COLO829 (cell line): Measurements from ENCODE around the gene HERPUD2.
A peak's percentile ranks its signal among the peaks of the same experiment; 100 is the strongest.

ENCODE experiments used
- DNase-seq: peaks from one replicate; pipeline ENCODE4 v3.0.0; 2012; ENCODE audit warnings: low spot score

HERPUD2 gene, protein sequence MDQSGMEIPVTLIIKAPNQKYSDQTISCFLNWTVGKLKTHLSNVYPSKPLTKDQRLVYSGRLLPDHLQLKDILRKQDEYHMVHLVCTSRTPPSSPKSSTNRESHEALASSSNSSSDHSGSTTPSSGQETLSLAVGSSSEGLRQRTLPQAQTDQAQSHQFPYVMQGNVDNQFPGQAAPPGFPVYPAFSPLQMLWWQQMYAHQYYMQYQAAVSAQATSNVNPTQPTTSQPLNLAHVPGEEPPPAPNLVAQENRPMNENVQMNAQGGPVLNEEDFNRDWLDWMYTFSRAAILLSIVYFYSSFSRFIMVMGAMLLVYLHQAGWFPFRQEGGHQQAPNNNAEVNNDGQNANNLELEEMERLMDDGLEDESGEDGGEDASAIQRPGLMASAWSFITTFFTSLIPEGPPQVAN

DNA sequence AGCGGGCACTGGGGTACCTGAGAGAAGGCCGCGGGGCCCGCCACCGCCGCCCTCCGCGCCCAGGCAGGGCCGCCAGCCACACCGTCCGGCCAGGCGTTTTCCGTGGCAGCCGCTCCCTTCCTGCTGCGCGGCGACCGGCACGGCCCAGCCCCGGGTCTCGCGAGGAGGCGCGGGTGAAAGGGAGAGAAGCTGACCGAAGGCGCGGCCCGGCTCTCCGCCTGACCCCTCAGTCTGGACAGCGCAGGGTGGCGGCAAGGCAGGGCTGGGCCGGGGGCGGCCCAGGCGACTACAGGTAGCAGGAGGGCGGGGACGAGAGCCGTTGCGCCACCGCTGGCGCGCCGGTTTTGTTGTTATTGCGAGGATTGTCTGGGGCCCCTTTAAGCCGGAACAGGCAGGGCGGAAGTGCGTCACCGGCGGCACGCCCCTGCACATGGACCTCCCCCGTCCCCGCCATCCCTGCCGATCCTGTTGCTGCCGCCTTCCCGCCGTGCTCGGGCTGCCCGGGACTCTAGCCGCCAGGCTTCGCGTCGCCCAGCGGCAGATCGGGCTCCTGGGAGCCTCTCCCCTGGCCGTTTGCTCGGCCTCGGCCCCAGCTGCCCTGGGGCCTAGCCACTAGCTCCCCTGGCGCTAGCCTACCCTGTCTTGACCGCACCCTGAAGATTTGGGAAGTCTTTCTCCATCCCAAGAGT, at the start of gene HERPUD2:
HERPUD2 (minus strand) TSS at position 352 of the 689 bp plus-strand sequence. CDS start 805 bp downstream, outside the sequence.
- peak; percentile 88 for DNase-seq

DNA sequence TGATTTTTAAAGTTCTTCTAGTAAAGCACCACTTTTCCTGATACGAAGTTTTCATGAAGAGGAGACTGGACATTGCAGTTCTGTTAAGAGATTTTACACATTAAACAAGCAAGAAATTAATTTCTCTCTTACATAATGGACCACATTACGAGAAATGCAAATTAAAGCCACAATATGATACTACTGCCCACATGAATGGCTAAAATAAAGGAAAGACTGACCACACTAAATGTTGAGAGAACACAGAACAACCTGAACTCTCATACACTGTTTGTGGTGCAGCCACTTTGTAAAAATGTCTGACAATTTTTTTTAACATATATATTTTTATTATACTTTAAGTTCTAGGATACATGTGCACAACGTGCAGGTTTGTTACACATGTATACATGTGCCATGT, 44.0 kb upstream of the HERPUD2 start:
- DNase-seq = no peak

DNA sequence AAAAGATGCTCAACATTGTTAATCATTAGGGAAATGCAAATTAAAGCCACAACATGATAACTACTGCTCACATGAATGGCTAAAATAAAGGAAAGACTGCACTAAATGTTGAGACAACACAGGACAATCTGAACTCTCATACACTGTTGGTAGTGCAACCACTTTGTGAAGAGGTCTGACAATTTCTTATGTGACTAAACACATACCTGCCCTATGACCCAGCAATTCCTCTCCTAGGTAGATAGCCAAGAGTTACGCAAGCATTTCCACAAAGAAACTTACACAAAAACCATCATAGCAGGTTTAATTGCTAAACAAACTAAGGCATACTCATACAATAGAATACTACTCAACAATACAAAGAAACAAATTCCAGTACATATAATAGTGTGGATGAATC, 41.8 kb upstream of the HERPUD2 start:
- DNase-seq = no peak

DNA sequence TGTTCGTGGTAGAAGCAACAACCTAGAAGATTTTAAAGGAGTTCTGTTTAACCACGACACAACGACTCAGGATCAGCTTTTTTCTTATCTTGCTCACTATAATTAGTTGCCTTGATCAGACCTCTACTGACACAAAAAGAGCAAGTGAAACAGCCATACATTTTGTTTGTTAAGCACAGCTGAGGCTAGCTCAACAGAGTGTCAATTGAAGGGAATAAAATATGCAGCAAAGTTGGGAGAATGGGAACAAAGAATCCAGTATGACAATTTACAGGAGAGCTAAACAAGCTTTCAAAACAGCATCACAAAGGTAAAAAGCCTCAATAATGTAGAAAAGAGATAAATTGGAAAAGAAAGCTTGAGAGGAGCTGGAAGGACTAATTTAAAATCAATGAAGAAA, 40.5 kb upstream of the HERPUD2 start:
- no peak for DNase-seq

DNA sequence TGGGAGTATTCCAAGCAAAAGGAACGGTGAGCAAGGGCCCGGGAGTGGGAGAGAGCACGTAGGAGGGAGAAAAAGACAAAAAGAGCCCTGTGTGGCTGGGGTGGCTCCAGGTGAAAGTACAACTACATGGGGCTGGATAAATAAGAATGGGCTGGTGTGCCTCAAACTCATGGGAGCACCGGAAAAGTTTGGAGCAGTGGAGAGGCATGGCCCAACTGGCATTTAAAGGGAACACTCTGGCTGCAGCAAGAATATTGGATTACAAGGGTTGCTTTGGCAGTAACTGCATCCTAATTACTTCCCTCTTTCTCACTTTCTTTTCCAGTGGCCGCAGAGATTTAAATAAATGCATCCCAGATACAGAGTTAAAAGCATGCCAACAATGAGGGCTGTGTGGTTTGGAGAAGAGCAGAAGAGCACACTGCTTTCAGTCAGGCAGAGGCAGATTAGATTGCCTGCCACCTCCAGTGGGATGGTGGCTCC, 39.1 kb upstream of the HERPUD2 start:
- DNase-seq = no peak

DNA sequence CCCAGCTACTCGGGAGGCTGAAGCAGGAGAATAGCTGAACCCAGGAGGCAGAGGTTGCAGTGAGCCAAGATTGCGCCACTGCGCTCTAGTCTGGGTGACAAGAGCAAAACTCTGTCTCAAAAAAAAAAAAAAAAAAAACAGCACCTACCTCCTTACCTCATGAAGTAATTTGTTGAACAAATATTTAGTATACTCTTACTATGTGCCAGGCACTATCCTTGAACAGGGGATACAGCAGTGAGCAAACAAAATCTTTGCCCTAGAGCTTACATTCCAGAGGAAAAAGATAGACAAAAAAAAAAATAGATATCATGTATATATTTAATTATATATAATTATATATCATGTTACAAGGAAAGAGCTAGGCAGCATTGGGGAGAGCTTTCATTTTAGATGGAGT, 36.4 kb upstream of the HERPUD2 start:
- no peak for DNase-seq

DNA sequence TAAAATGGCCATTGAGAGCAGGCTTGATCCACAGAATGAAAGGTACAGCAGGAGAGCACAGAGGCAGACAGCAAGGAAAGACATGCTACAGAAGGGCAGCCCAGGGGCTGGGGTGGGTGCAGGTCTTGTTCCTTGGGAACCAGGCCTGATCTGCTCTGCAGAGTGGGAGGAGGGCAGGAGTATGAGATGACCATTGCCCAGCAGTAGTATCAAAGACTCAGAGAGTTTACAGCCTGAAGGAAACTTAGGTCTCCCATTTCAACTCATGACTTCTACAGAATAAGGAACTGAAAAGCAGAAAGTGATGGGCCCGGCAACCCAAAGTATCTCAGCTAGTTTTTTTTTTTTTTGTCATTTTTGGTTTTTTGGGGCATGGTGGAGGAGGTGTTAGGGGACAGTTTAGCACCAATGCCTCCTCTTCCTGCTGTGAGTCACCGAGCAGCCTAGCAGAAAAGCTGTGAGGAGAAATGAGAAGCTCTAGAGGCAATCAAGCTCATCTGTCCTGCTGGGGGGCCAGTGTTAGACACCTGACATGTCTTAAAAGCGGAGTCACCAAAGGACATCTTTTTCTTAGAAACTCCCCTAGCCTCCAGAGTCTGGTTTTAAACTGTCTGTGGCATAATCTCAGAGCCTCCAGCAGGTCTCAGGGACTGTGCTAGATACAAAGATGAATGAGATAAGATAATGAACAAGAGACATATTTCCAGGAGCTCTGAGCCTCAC, 34.3 kb upstream of the HERPUD2 start:
- no peak for DNase-seq

DNA sequence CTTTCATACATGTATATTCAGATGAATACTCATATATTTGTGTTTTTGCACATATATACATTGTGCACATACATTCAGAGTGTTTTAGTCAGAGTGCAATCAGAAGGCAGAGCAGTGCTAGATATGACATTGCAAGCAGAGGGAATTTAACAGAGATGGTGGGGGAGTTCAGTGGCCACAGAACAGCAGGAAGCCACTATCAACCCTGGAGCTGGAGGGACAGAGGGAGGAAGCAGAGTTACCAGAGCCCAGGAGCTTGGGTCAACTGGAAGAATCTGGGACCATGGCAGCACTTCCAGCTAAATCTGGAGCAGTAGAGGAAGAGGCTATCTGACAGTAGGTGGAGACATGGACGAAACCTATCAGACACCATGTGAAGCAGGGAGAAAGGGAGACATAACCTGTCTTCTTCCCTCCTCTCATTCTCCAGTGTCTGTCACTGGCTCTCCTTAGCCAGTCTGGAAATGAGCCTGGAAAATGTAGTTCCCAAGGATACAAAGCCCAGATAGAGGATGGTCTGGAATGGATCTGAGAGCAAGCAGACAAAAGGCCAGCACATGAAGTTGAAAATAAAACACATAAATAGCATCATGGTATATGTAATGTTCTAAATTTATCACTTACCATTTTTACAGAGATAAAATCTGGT, 33.6 kb upstream of the HERPUD2 start:
- no peak for DNase-seq

DNA sequence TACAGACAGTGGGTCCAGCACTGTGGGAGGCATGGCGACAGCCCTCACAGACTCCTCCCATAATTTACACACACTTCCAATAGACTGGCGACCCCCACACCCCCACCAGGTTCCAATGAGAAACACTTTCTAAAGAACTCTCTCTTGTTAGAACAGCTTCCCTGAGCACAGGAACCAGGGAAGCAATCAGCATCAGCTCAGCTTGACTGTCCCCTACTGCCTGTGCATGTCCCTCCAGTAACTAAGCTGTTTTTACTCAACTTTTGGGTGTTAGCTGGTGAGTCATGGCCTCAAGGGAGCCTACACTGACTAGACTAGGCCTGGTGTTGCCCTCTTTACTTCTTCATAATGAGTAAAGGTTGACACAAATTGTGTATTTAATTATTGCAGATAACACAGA, 32.6 kb upstream of the HERPUD2 start:
- no peak for DNase-seq

DNA sequence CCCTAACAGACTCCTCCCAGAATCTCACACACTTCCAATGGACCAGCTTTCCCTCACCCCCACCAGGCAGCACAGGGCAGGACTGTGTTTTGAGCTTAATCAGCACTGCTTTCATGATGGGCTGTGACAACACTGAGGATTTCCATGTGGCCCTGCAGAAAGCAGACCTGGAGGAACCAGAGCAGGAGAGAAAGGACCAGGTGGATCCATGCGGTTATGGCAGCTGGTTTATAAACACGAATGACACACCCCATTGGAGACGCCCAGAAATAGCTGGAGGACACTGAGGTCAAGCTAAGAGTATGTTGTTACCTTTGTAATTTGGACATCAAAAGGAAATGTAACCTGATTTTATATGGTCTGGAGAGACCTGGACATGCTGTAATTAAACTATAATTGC, 31.7 kb upstream of the HERPUD2 start:
- DNase-seq = no peak

DNA sequence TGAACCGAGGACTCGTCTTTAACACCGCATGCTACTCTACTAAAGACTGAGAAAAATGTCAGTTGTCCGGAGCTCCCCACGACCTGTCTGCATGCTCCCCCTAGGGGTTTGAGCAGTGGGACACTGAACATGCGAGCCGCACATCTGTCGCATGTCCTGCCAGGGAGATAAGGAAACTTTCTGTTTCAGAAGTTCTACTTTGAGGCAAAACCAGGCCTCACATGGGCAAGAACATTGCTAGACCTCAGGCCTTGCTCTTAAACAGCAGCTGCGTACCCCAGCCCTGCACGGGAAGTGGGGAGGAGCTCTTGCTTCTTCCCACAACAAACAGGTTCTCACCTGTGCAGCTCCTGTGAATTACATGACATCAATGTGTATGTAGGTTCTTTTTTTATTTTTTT, 30.3 kb upstream of the HERPUD2 start:
- DNase-seq = no peak

DNA sequence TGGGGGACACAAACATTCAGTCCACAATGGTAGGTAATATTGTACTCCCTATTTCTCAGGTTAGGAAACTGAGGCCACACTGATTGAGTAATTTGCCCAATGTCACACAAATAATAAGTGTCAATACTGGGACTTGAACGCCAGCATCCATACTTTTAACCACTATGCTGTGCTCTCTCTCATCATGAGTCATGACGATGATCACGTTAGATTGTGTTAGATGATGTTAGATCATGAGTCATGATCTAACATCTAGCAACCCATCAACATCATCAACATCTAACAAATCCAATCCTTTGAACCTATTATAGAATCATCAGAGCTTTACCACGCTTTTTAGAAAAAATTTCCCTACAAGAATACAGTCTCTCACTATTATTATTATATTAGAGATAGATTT, 28.1 kb upstream of the HERPUD2 start:
- DNase-seq = no peak

DNA sequence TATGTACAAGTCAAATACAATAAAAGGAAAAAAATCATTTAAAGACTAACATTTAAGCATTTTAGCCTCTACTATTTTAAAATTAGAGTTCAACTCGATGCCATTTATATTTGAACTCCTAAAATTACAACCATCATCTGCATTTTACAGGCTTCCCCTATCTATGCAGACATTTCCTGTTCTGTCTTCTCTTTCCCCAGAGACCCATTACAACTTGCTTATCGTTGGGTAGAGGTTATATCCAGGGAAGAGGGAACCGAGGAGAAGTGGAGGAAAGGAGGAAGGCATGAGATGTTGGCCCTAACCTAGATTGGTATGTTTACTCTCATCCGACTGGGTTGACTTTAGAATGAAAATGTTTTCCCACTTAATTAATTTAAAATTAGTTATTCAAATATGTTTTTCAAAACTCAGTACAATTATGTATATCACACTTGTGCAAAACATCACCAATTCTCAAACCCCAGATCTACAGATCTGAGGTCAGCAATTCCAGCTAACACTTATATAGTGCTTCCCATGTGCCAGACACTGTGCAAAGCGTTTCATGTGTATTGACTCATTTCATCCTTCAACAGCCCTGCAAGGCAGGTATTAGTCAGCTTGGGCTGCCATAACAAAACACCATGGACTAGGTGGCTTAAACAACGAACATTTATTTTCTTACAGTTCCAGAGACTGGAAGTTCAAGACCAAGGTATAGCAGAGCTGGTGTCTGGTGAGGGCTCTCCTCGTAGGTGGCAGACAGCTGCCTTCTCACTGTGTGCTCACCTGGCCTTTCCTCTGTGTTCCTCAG, 27.3 kb upstream of the HERPUD2 start:
- DNase-seq = no peak

DNA sequence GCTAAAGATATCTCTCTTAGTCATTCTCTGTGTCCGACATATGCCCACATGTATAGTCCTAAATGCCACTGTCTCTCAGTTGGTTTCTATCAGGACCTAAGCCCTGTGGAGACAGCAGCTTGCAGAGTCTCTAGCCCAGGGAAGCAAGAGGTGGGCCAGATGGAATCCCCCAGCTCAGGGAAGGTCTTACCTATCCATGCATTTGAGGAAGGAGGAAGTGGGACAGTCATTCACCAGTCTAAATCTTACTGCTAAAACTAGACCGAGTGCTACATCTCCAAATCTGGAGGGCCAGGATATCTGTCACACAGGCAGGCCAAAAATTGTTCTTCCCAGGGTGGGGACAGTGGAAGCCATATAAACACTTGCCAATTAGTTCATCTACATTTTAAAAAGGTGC, 26.4 kb upstream of the HERPUD2 start:
- DNase-seq = no peak

DNA sequence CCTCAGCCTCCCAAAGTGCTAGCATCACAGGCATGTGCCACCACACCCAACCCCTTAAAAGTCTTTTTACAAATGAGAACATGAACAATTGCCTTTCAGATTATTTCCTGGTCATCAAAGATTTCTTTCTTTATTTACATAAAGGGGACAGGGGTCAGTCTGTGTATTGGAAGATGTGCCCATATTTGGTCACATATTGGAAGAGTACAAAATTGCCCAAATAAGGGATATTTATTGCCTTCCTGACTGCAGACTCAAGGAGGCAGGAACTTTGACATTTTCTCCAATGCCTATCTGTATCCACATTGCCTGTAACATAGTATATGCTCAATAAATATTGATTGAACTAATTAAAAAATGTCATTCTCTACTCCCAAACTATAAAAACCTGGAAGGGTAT, 25.9 kb upstream of the HERPUD2 start:
- DNase-seq = no peak

DNA sequence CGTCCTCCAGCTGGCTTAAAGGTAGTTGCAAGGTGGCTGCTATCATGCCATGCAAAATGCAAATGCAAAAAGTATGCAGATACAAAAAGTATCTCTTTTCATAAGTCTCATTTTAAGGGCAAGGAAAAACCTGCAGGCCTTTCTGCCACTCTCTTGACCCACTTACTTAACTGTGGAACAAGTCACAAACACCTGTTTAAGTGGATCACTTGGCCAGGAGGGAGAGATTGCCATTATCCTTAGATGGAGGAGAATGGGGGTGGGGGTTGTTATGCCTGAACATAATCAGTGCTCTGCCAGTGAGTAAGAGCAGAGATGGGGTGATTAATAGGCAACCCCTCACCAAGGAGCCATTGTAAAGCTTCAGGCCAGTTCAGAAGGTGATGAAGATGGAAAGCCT, 25.1 kb upstream of the HERPUD2 start:
- no peak for DNase-seq

DNA sequence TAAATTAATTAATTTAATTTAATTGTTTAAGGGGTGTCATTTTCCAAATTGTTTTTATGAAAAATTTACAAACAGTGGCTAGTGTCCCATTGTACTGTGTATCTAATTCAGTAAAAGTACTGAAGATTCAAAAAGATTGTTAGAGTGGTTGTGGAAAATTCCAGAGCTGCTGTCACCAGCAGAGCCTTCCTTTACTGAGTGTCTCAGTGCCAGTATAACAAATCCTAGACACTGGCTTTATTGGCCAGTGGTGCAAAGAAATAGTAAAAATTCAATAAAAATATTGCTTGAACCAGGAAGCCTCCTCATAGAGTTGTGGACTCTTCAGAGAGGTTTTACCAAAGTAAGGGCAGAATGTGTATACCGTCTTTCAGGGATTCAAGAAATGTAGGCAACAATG, 23.1 kb upstream of the HERPUD2 start:
- DNase-seq = no peak

DNA sequence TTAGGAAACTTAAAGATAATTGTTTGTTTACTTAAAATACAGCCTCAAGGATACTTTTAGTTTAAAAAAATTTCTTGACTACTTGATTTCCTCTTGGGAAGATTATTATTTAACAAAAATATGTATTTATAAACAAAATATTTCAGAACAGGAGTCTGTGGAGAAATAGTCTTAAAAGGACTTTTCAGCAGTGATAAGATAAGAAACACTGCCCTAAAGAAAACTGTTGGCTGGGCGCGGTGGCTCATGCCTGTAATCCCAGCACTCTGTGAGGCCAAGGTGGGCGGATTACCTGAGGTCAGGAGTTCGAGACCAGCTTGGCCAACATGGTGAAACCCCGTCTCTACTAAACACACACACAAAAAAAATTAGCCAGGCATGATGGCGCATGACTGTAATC, 22.6 kb upstream of the HERPUD2 start:
- DNase-seq = no peak

DNA sequence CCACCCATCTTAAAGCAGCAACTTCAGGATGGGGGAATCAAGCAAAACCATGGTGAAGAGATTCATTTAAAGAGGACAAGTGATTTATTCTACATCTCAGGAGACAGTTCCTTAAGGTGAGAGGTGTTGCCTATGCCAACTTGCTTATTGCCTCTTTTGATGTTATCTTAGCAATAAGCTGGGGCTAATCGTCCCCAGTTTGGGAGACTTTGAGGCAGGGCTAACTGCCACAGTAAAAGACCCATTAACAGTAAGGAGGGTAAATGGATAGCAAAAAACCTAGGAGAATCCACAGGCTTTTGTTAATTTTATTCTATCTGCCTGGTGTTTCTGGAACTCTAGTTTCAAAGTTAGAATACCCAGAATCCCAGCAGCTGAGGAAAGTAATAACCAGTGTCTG, 22.1 kb upstream of the HERPUD2 start:
- DNase-seq = no peak

DNA sequence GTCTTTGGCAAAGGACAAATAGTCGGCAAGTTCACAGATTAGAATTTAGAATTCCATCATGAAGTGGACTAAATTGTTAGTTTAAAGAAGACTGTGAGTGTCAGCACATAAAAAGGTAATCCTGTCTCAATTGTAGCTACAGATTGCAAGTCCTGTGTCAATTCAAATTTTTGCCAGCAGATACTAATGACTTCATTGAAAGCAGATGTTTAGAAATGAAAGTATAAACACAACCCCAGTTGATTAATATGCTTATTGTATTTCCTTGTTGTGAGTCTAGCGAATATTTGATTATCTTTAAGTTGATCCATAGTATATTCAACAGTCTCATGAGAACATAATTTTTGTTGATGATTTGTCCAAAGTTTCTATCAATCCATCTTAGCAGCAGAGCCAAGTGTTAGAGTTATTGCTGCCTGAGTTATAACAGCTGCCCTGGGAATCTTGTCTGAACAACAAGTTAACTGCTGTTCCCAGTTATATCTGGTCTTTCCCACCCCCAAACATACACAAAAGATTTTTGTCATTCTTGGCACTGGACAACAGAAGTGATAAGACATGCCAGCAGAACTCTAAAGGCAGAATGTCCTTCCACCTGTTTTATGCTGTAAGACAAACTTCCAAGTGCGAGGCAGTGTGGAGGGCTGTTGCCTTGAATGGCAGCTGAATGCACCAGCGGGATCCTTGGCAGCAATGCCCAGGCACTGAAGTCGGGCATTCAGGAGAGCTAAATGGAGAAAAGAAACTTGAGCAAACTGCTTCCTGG, 21.3 kb upstream of the HERPUD2 start:
- DNase-seq = no peak

DNA sequence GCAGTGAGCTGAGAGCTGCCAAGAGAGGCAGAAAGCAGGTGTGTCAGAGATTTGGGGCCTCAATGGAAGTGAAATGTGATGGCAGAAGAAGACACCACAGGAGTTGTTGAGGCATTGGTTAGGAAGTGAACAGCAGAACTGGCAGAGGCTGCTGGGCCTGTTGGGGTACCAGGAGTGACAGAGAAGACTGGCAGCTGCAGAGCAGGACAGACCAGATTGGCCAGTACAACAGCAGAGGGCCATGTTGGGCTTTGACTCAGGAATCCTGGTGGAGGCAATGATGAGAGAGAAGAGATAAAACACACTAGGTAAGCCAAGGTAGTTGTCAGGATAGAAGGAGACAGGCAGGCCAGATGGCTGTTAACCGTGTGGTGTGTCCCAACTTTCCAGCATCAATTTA, 19.9 kb upstream of the HERPUD2 start:
- DNase-seq = no peak
